ENCODE results near the gene SRP14. TPM values are rescaled to one million over a fixed set of nuclear protein-coding genes. Genes with fewer than 3 reads are reported as not detected.

SRP14 gene
- total and polyA plus RNA-seq, 4 donors, result 154 to 437 (median 264) TPM

- intact Hi-C loops (cut with DNase I), result no loop called here
Measured at GRCh38 chr15:40061212-40061901, 22.4 kb upstream of the SRP14 start.

GRCh38 chr15:40060236-40060961 lies 21.4 kb upstream of the SRP14 start:
- no peak overlapping the region for H3K4me3 ChIP-seq (ENCODE audit: low read length in 2 of 2)
- no peaks in the 10 kb centered on the region for H3K9me3 ChIP-seq (ENCODE audit: control insufficient read depth, low read length)
- intact Hi-C loops (cut with DNase I), result no loop called here
- H3K27me3 ChIP-seq (ENCODE audit: control insufficient read depth in 1 of 2, insufficient read depth in 2 of 2, low read length in 1 of 2), result no peaks in the 10 kb centered on the region
- 94 to 97% methylated on average over 10 of the region's 10 CpGs for WGBS, 2 donors
- ATAC-seq (ENCODE audit: low FRiP score), result no peak
- H3K27ac ChIP-seq (ENCODE audit: low read depth in 1 of 2, low read length in 2 of 2), result no peak overlapping the region
- H3K36me3 ChIP-seq (ENCODE audit: control insufficient read depth in 1 of 2, insufficient read depth in 2 of 2, low read length in 1 of 2), result no peaks in the 10 kb centered on the region
- no peaks in the 10 kb centered on the region for H3K4me1 ChIP-seq (ENCODE audit: control insufficient read depth in 1 of 2, insufficient read depth in 2 of 2, low read length in 2 of 2)
- DNase-seq, result no peak

More at GRCh38 chr15:40061212-40061901, 22.4 kb upstream of the SRP14 start:
- no peak for ATAC-seq (ENCODE audit: low FRiP score)
- H3K27me3 ChIP-seq (ENCODE audit: control insufficient read depth in 1 of 2, insufficient read depth in 2 of 2, low read length in 1 of 2), result no peaks in the 10 kb centered on the region
- 95 to 98% methylated on average over 15 of the region's 15 CpGs for WGBS, 2 donors
- H3K9me3 ChIP-seq (ENCODE audit: control insufficient read depth, low read length), result no peaks in the 10 kb centered on the region
- H3K4me1 ChIP-seq (ENCODE audit: control insufficient read depth in 1 of 2, insufficient read depth in 2 of 2, low read length in 2 of 2), result no peaks in the 10 kb centered on the region
- DNase-seq, result no peak
- H3K36me3 ChIP-seq (ENCODE audit: control insufficient read depth in 1 of 2, insufficient read depth in 2 of 2, low read length in 1 of 2), result no peaks in the 10 kb centered on the region
- H3K4me3 ChIP-seq (ENCODE audit: low read length in 2 of 2), result no peak overlapping the region
- no peak overlapping the region for H3K27ac ChIP-seq (ENCODE audit: low read depth in 1 of 2, low read length in 2 of 2)

GRCh38 chr15:40059821-40060220 lies 20.8 kb upstream of the SRP14 start:
- H3K9me3 ChIP-seq (ENCODE audit: control insufficient read depth, low read length), result no peaks in the 10 kb centered on the region
- H3K27ac ChIP-seq (ENCODE audit: low read depth in 1 of 2, low read length in 2 of 2), result no peak overlapping the region
- H3K4me1 ChIP-seq (ENCODE audit: control insufficient read depth in 1 of 2, insufficient read depth in 2 of 2, low read length in 2 of 2), result no peaks in the 10 kb centered on the region
- no peak overlapping the region for H3K4me3 ChIP-seq (ENCODE audit: low read length in 2 of 2)
- ATAC-seq (ENCODE audit: low FRiP score), result no peak
- DNase-seq, result no peak
- intact Hi-C loops (cut with DNase I), result no loop called here
- 87 to 92% methylated on average over 11 of the region's 11 CpGs for WGBS, 2 donors
- H3K36me3 ChIP-seq (ENCODE audit: control insufficient read depth in 1 of 2, insufficient read depth in 2 of 2, low read length in 1 of 2), result no peaks in the 10 kb centered on the region
- H3K27me3 ChIP-seq (ENCODE audit: control insufficient read depth in 1 of 2, insufficient read depth in 2 of 2, low read length in 1 of 2), result no peaks in the 10 kb centered on the region

GRCh38 chr15:40058476-40059140 lies 19.6 kb upstream of the SRP14 start:
- DNase-seq, result no peak
- Histone ChIP-seq H3K9me3 (ENCODE audit: control insufficient read depth, low read length) (no peaks in the 10 kb centered on the region), H3K4me1 (ENCODE audit: control insufficient read depth in 1 of 2, insufficient read depth in 2 of 2, low read length in 2 of 2) (no peaks in the 10 kb centered on the region), H3K27me3 (ENCODE audit: control insufficient read depth in 1 of 2, insufficient read depth in 2 of 2, low read length in 1 of 2) (no peaks in the 10 kb centered on the region), H3K36me3 (ENCODE audit: control insufficient read depth in 1 of 2, insufficient read depth in 2 of 2, low read length in 1 of 2) (no peaks in the 10 kb centered on the region), H3K4me3 (ENCODE audit: low read length in 2 of 2) (no peak overlapping the region), H3K27ac (ENCODE audit: low read depth in 1 of 2, low read length in 2 of 2) (no peak overlapping the region)
- WGBS, 2 donors, result 92 to 96% methylated on average over 3 of the region's 3 CpGs
- ATAC-seq (ENCODE audit: low FRiP score), result no peak
- intact Hi-C loops (cut with DNase I), result no loop called here

- no peaks in the 10 kb centered on the region for H3K4me1 ChIP-seq (ENCODE audit: control insufficient read depth in 1 of 2, insufficient read depth in 2 of 2, low read length in 2 of 2)
- WGBS, 2 donors, result 64 to 65% methylated on average over 14 of the region's 14 CpGs
- ATAC-seq (ENCODE audit: low FRiP score), result no peak
- DNase-seq, result no peak
- H3K36me3 ChIP-seq (ENCODE audit: control insufficient read depth in 1 of 2, insufficient read depth in 2 of 2, low read length in 1 of 2), result no peaks in the 10 kb centered on the region
- no peak overlapping the region for H3K27ac ChIP-seq (ENCODE audit: low read depth in 1 of 2, low read length in 2 of 2)
- intact Hi-C loops (cut with DNase I), result no loop called here
- H3K4me3 ChIP-seq (ENCODE audit: low read length in 2 of 2), result no peak overlapping the region
- no peaks in the 10 kb centered on the region for H3K9me3 ChIP-seq (ENCODE audit: control insufficient read depth, low read length)
- no peaks in the 10 kb centered on the region for H3K27me3 ChIP-seq (ENCODE audit: control insufficient read depth in 1 of 2, insufficient read depth in 2 of 2, low read length in 1 of 2)
Measured at GRCh38 chr15:40055576-40056293, 16.8 kb upstream of the SRP14 start.

GRCh38 chr15:40054855-40055575 lies 16.0 kb upstream of the SRP14 start:
- intact Hi-C loops (cut with DNase I), result no loop called here
- Histone ChIP-seq H3K4me3 (ENCODE audit: low read length in 2 of 2) (no peak overlapping the region), H3K36me3 (ENCODE audit: control insufficient read depth in 1 of 2, insufficient read depth in 2 of 2, low read length in 1 of 2) (no peaks in the 10 kb centered on the region), H3K27ac (ENCODE audit: low read depth in 1 of 2, low read length in 2 of 2) (no peak overlapping the region), H3K9me3 (ENCODE audit: control insufficient read depth, low read length) (no peaks in the 10 kb centered on the region), H3K4me1 (ENCODE audit: control insufficient read depth in 1 of 2, insufficient read depth in 2 of 2, low read length in 2 of 2) (no peaks in the 10 kb centered on the region), H3K27me3 (ENCODE audit: control insufficient read depth in 1 of 2, insufficient read depth in 2 of 2, low read length in 1 of 2) (no peaks in the 10 kb centered on the region)
- 71 to 72% methylated on average over 6 of the region's 6 CpGs for WGBS, 2 donors
- ATAC-seq (ENCODE audit: low FRiP score) (no peak), DNase-seq (peak in 1 of 2 donors; percentile 48)

- no peaks in the 10 kb centered on the region for H3K36me3 ChIP-seq (ENCODE audit: control insufficient read depth in 1 of 2, insufficient read depth in 2 of 2, low read length in 1 of 2)
- intact Hi-C loops (cut with DNase I), result no loop called here
- no peaks in the 10 kb centered on the region for H3K9me3 ChIP-seq (ENCODE audit: control insufficient read depth, low read length)
- 97% methylated on average over 3 of the region's 3 CpGs for WGBS, 2 donors
- no peak overlapping the region for H3K4me3 ChIP-seq (ENCODE audit: low read length in 2 of 2)
- H3K27me3 ChIP-seq (ENCODE audit: control insufficient read depth in 1 of 2, insufficient read depth in 2 of 2, low read length in 1 of 2), result no peaks in the 10 kb centered on the region
- DNase-seq (no peak), ATAC-seq (ENCODE audit: low FRiP score) (no peak)
- H3K27ac ChIP-seq (ENCODE audit: low read depth in 1 of 2, low read length in 2 of 2), result no peak overlapping the region
- no peaks in the 10 kb centered on the region for H3K4me1 ChIP-seq (ENCODE audit: control insufficient read depth in 1 of 2, insufficient read depth in 2 of 2, low read length in 2 of 2)
Measured at GRCh38 chr15:40054605-40054854, 15.5 kb upstream of the SRP14 start.

- Histone ChIP-seq H3K27me3 (ENCODE audit: control insufficient read depth in 1 of 2, insufficient read depth in 2 of 2, low read length in 1 of 2) (no peaks in the 10 kb centered on the region), H3K9me3 (ENCODE audit: control insufficient read depth, low read length) (no peaks in the 10 kb centered on the region), H3K4me3 (ENCODE audit: low read length in 2 of 2) (no peak overlapping the region), H3K4me1 (ENCODE audit: control insufficient read depth in 1 of 2, insufficient read depth in 2 of 2, low read length in 2 of 2) (no peaks in the 10 kb centered on the region), H3K27ac (ENCODE audit: low read depth in 1 of 2, low read length in 2 of 2) (no peak overlapping the region), H3K36me3 (ENCODE audit: control insufficient read depth in 1 of 2, insufficient read depth in 2 of 2, low read length in 1 of 2) (no peaks in the 10 kb centered on the region)
- DNase-seq (no peak), ATAC-seq (ENCODE audit: low FRiP score) (no peak)
- WGBS, 2 donors, result 85 to 93% methylated on average over 14 of the region's 14 CpGs
- intact Hi-C loops (cut with DNase I), result no loop called here
Measured at GRCh38 chr15:40053831-40054604, 15.0 kb upstream of the SRP14 start.

Measured in aorta (tissue), 5 donors.